ENCODE data around the gene RMI2. TPM values are rescaled to one million over a fixed set of nuclear protein-coding genes. Genes with fewer than 3 reads are reported as not detected.

RMI2 gene
- total RNA-seq, 2 donors from 2014 or later, result 0.49 TPM; not detected in 1

GRCh38 chr16:11316331-11317015 is 28.8 kb upstream of the RMI2 start:
- no peak for DNase-seq (ENCODE audit: low spot score)

DNA sequence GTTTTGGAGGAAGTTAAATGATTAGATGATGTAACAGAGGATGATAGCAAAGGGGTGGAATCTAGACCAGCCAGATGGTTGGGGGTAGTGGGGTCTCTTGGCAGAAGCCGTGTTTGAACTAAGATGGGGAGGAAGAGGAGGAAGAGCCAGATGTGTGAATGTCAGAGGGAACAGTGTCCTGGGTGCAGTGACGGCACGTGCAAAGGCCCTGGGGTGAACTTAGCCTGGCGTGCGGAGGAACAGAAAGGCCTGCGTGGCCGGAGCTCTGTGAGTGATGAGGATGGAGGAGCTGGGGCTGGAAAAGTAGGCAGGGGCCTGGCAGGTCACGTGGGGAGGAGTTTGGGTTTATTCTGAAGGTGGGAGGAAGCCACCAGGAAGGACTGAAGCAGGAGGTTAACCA is 26.4 kb upstream of the RMI2 start:
- H3K27me3 ChIP-seq (replicated peaks; ENCODE audit: insufficient read depth), result no peaks in the 10 kb centered on the region
- no peaks in the 10 kb centered on the region for H3K36me3 ChIP-seq
- no peaks in the 10 kb centered on the region for H3K9me3 ChIP-seq
- no peak for TF ChIP-seq CTCF (IDR thresholded peaks at IDR 0.05)
- no peaks in the 10 kb centered on the region for H3K4me1 ChIP-seq (ENCODE audit: control insufficient read depth in 1 of 2, low read depth in 2 of 2)
- H3K27ac ChIP-seq, result no peak overlapping the region
- no peak for DNase-seq (ENCODE audit: low spot score)
- no peak overlapping the region for H3K4me3 ChIP-seq
- no peak for ATAC-seq (ENCODE audit: insufficient number of reproducible peaks, low FRiP score, low read depth)

More at GRCh38 chr16:11316331-11317015, 28.8 kb upstream of the RMI2 start:
- ATAC-seq (ENCODE audit: insufficient number of reproducible peaks, low FRiP score, low read depth), result no peak
- H3K27me3 ChIP-seq (replicated peaks; ENCODE audit: insufficient read depth), result no peaks in the 10 kb centered on the region
- TF ChIP-seq CTCF (IDR thresholded peaks at IDR 0.05), result no peak
- H3K9me3 ChIP-seq, result no peaks in the 10 kb centered on the region
- no peak overlapping the region for H3K4me3 ChIP-seq
- H3K27ac ChIP-seq, result no peak overlapping the region
- no peaks in the 10 kb centered on the region for H3K36me3 ChIP-seq
- H3K4me1 ChIP-seq (ENCODE audit: control insufficient read depth in 1 of 2, low read depth in 2 of 2), result peaks cover 0 to 13% of the 10 kb centered on the region in 2 donors

- DNase-seq (ENCODE audit: low spot score) (no peak), ATAC-seq (ENCODE audit: insufficient number of reproducible peaks, low FRiP score, low read depth) (no peak)
- no peak for TF ChIP-seq CTCF (IDR thresholded peaks at IDR 0.05)
- H3K27me3 ChIP-seq (replicated peaks; ENCODE audit: insufficient read depth), result no peaks in the 10 kb centered on the region
- no peak overlapping the region for H3K4me3 ChIP-seq
- H3K9me3 ChIP-seq, result no peaks in the 10 kb centered on the region
- no peaks in the 10 kb centered on the region for H3K36me3 ChIP-seq
- H3K27ac ChIP-seq, result no peak overlapping the region
- no peaks in the 10 kb centered on the region for H3K4me1 ChIP-seq (ENCODE audit: control insufficient read depth in 1 of 2, low read depth in 2 of 2)
These were observed 25.6 kb upstream of the RMI2 start for GRCh38 chr16:11319529-11320146.

GRCh38 chr16:11320170-11320569 is 25.1 kb upstream of the RMI2 start:
- DNase-seq (ENCODE audit: low spot score), result no peak
- TF ChIP-seq CTCF (IDR thresholded peaks at IDR 0.05), result no peak
- no peak overlapping the region for H3K27ac ChIP-seq
- H3K36me3 ChIP-seq, result no peaks in the 10 kb centered on the region
- H3K9me3 ChIP-seq, result no peaks in the 10 kb centered on the region
- ATAC-seq (ENCODE audit: insufficient number of reproducible peaks, low FRiP score, low read depth), result no peak
- H3K4me1 ChIP-seq (ENCODE audit: control insufficient read depth in 1 of 2, low read depth in 2 of 2), result no peaks in the 10 kb centered on the region
- H3K4me3 ChIP-seq, result no peak overlapping the region
- H3K27me3 ChIP-seq (replicated peaks; ENCODE audit: insufficient read depth), result no peaks in the 10 kb centered on the region

- no peak for TF ChIP-seq CTCF (IDR thresholded peaks at IDR 0.05)
- Histone ChIP-seq H3K27ac (no peak overlapping the region), H3K4me1 (ENCODE audit: control insufficient read depth in 1 of 2, low read depth in 2 of 2) (no peaks in the 10 kb centered on the region), H3K36me3 (no peaks in the 10 kb centered on the region), H3K27me3 (replicated peaks; ENCODE audit: insufficient read depth) (no peaks in the 10 kb centered on the region), H3K4me3 (no peak overlapping the region), H3K9me3 (no peaks in the 10 kb centered on the region)
- ATAC-seq (ENCODE audit: insufficient number of reproducible peaks, low FRiP score, low read depth) (no peak), DNase-seq (ENCODE audit: low spot score) (no peak)
These were observed 23.6 kb upstream of the RMI2 start for GRCh38 chr16:11321662-11322061.
